Osteocyte (in vitro differentiated cells): ENCODE data around the gene RNU5B-1. TPM values are rescaled to one million over a fixed set of nuclear protein-coding genes. Genes with fewer than 3 reads are reported as not detected.
"Not testable (repeated sequence)": the region's sequence is repeated elsewhere in the genome, so short reads cannot be mapped to it uniquely, and the experiment has no call there.

Source experiments
- DNase-seq: peaks from one replicate; pipeline ENCODE4 v3.0.0; 2021; ENCODE audit warnings: mixed read lengths; ENCODE audit not compliant: unreplicated experiment; ENCODE audit errors: extremely low spot score
- H3K27ac Mint-ChIP-seq: one replicate; pipeline ENCODE4 v1.8.0; 2021; ENCODE audit warnings: mild to moderate bottlenecking, mixed read lengths; ENCODE audit not compliant: unreplicated experiment
- H3K27me3 Mint-ChIP-seq: one replicate; pipeline ENCODE4 v1.8.0; 2021; ENCODE audit warnings: mixed read lengths; ENCODE audit not compliant: unreplicated experiment
- H3K36me3 Mint-ChIP-seq: one replicate; pipeline ENCODE4 v1.8.0; 2021; ENCODE audit warnings: mixed read lengths; ENCODE audit not compliant: unreplicated experiment
- H3K4me1 Mint-ChIP-seq: one replicate; pipeline ENCODE4 v1.8.0; 2021; ENCODE audit warnings: mixed read lengths; ENCODE audit not compliant: unreplicated experiment
- H3K4me3 Mint-ChIP-seq: one replicate; pipeline ENCODE4 v1.8.0; 2021; ENCODE audit warnings: mild to moderate bottlenecking, moderate library complexity, mixed read lengths; ENCODE audit not compliant: unreplicated experiment
- H3K9me3 Mint-ChIP-seq: one replicate; pipeline ENCODE4 v1.8.0; 2021; ENCODE audit warnings: mixed read lengths; ENCODE audit not compliant: unreplicated experiment
- total RNA-seq: library from RNA; stranded (reverse); gene quantifications from 2 replicates; pipeline ENCODE4 v1.2.1, GENCODE V29; 2021
- TF ChIP-seq, protein P1 (sequence below): fragments of 200-600 bp; sonication (generic); IDR thresholded peaks from 2 replicates; pipeline ENCODE4 v1.5.0; 2021; ENCODE audit warnings: antibody characterized with exemption, mild to moderate bottlenecking, moderate library complexity

Gene RNU5B-1
- total RNA-seq, 1 donor from 2014 or later, result 18.5 TPM

DNA sequence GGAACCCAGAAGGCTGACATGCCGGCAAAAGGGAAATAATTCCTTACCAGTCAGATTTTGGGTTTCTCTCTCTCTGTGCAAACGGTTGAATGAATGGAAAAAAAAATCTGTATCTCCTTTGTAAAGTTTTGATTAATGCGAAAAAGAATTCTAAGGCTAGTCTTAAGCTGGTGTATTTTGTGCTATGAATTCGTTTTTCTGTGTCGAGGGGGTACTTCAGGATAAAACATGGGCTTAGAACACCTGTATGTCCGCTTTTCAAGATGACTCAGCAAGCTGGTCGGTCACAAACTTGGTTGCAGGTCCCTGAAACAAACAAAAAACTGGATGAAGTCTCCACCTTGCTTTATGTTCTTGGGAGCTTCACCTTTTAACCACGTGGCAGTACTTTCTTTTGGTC lies 44.9 kb downstream of the RNU5B-1 start:
- DNase-seq, result no peak
- TF ChIP-seq, protein P1, sequence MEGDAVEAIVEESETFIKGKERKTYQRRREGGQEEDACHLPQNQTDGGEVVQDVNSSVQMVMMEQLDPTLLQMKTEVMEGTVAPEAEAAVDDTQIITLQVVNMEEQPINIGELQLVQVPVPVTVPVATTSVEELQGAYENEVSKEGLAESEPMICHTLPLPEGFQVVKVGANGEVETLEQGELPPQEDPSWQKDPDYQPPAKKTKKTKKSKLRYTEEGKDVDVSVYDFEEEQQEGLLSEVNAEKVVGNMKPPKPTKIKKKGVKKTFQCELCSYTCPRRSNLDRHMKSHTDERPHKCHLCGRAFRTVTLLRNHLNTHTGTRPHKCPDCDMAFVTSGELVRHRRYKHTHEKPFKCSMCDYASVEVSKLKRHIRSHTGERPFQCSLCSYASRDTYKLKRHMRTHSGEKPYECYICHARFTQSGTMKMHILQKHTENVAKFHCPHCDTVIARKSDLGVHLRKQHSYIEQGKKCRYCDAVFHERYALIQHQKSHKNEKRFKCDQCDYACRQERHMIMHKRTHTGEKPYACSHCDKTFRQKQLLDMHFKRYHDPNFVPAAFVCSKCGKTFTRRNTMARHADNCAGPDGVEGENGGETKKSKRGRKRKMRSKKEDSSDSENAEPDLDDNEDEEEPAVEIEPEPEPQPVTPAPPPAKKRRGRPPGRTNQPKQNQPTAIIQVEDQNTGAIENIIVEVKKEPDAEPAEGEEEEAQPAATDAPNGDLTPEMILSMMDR, result no peak
- Mint-ChIP-seq H3K27ac (no peak overlapping the region), H3K4me3 (no peak overlapping the region), H3K4me1 (no peaks in the 10 kb centered on the region), H3K9me3 (peaks cover 11% of the 10 kb centered on the region), H3K27me3 (peaks cover 25% of the 10 kb centered on the region), H3K36me3 (no peaks in the 10 kb centered on the region)

DNA sequence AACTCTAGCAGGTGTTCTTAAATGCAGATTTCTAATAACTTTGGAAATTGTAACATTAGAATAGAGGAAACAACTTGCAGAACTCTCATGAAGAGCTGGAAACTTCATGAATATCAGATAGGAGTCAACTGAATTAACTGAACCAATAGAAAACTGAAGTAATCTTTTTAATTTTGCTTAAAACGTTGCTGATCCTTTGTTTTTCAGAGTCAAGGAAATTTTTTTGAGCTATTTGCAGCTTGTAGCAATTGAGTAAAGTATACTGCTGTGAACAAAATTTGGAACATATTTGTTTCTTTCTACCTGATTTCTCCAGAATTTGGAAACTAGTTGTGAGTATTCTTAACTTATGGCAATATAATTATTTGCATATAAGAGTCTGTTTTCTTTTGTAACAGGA lies 47.5 kb downstream of the RNU5B-1 start:
- not testable (repeated sequence) for H3K4me1 Mint-ChIP-seq, H3K36me3 Mint-ChIP-seq, DNase-seq, H3K4me3 Mint-ChIP-seq, H3K27ac Mint-ChIP-seq
- H3K9me3 Mint-ChIP-seq, result peaks cover 11% of the 10 kb centered on the region
- H3K27me3 Mint-ChIP-seq, result peaks cover 37% of the 10 kb centered on the region

Other genes starting within 250 kb of the RNU5B-1 start
- 0.73 and 0.78 TPM in 2 replicates for gene RASL12, start 236.7 kb upstream of the RNU5B-1 start, total RNA-seq
- not detected in 2 replicates for gene KBTBD13, start 227.9 kb upstream of the RNU5B-1 start, total RNA-seq
- 5.1 and 5.4 TPM in 2 replicates for gene UBAP1L, start 189.5 kb upstream of the RNU5B-1 start, total RNA-seq
- gene PDCD7, start 170.9 kb upstream of the RNU5B-1 start, total RNA-seq, result 22.3 and 27.1 TPM in 2 replicates
- 62.8 and 64.0 TPM in 2 replicates for gene CLPX, start 119.3 kb upstream of the RNU5B-1 start, total RNA-seq
- 0.19 TPM in 1 of 2 replicates, not detected in the other for gene CILP, start 93.2 kb upstream of the RNU5B-1 start, total RNA-seq
- gene PARP16, start 17.8 kb upstream of the RNU5B-1 start, total RNA-seq, result 9.4 and 9.5 TPM in 2 replicates
- not detected in 2 replicates for gene RNU5A-1, start 8.6 kb upstream of the RNU5B-1 start, total RNA-seq
- gene IGDCC3, start 73.3 kb downstream of the RNU5B-1 start, total RNA-seq, result 0.16 and 0.48 TPM in 2 replicates
- 36.4 and 36.8 TPM in 2 replicates for gene IGDCC4, start 118.3 kb downstream of the RNU5B-1 start, total RNA-seq
- 33.0 and 34.2 TPM in 2 replicates for gene DPP8, start 213.0 kb downstream of the RNU5B-1 start, total RNA-seq
- gene HACD3, start 225.8 kb downstream of the RNU5B-1 start, total RNA-seq, result 81.8 and 83.2 TPM in 2 replicates